Fibroblast of the aortic adventitia (primary cell): ENCODE results near the gene PSTPIP1. TPM values are rescaled to one million over a fixed set of nuclear protein-coding genes. Genes with fewer than 3 reads are reported as not detected.

Experiments used
- DNase-seq: peaks from one replicate; pipeline ENCODE4 v3.0.0-alpha.2; 2010; ENCODE audit warnings: low read depth
- H3K4me3 ChIP-seq: 2 replicates; pipeline ENCODE4 v1.5.1; 2011; ENCODE audit warnings: low read depth, mild to moderate bottlenecking, control low read depth, low read length, moderate library complexity
- total RNA-seq: library from RNA; depleted of rRNA; stranded (reverse); fragments of >200 nt; gene quantifications from 2 replicates; pipeline ENCODE4 v1.2.3, GENCODE V29; 2012; ENCODE audit warnings: low replicate concordance
- TF ChIP-seq, protein P1 (sequence below): IDR thresholded peaks from 2 replicates; pipeline ENCODE4 v1.5.1; 2011; ENCODE audit warnings: mild to moderate bottlenecking, low read length, control low read depth, inconsistent platforms; ENCODE audit not compliant: insufficient read depth

PSTPIP1 gene
- total RNA-seq, 1 donor = 0.18 TPM

DNA sequence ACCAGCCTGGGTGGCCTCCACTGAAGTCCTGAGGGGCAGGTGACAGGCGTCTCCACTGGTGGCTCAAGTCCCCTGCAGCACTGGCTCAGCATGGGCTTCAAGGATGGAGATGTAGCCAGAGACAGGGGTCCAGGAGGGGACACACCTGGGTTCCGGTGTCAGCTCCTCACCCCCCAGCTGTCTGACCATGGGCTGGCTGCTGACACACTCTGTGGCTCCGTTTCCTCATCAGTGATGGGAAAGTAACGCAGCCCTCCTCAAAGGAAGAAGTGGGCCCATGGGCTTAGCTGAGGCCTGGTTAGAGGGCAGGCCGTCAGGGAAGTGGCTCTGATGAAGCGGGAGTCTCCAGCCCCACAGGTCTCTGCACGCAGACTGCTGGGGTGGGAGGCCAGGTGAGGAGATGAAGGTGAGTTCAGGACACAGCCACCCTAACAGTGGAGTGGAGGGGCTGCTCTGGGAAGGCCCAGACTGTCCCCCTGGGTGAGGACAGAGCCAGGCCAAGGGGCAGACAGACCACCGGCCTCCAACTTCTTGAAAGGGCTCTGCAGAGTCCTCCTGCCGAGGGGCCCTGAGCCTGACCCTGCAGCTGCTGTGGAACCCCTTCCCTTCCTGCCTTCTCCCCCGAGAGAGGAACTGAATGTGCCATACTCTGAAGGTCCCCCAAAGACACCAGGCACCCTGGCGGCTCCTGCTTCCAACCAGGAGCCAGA, 24.0 kb downstream of the PSTPIP1 start:
- DNase-seq = no peak
- TF ChIP-seq, protein P1, sequence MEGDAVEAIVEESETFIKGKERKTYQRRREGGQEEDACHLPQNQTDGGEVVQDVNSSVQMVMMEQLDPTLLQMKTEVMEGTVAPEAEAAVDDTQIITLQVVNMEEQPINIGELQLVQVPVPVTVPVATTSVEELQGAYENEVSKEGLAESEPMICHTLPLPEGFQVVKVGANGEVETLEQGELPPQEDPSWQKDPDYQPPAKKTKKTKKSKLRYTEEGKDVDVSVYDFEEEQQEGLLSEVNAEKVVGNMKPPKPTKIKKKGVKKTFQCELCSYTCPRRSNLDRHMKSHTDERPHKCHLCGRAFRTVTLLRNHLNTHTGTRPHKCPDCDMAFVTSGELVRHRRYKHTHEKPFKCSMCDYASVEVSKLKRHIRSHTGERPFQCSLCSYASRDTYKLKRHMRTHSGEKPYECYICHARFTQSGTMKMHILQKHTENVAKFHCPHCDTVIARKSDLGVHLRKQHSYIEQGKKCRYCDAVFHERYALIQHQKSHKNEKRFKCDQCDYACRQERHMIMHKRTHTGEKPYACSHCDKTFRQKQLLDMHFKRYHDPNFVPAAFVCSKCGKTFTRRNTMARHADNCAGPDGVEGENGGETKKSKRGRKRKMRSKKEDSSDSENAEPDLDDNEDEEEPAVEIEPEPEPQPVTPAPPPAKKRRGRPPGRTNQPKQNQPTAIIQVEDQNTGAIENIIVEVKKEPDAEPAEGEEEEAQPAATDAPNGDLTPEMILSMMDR = no peak
- no peak overlapping the region for H3K4me3 ChIP-seq

DNA sequence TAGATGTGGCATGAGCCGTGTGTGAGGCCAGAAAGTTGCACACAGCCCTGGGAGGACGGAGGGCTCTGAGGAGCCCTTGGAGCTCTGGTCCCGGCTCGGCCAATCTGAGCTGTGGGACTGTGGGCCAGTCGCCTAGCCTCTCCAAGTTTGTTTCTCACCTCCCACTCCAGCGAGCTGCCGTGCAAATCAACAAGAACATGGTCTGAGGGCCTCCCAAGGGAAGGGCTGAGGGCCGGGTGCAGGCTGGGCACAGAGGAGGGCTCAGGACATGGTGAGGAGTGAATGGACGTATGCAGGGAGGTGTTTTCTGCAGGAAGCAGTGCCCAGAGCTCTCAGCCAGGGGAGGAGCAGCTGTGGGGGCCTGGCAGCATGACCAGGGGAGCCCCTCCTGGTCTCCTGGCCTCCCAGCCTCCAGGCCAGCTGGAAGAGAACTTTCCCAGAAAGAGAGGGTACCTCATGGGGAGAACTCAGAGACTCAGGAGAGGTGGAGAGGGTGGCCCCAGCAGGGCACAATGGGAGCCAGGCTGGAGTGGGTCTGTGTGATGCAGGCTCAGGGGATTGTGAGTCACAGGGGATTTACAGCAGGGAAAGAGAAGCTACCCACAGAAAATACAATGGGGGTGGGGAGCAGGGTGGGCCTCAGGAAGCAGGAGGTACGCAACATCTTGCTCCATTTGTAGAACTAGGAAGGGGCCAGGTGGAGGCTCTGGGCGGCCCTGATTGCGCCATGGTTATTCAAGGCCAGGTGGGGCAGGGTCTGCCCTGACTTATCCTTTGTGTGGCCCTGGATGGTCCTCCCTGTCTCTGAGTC, 24.8 kb downstream of the PSTPIP1 start:
- H3K4me3 ChIP-seq = no peak overlapping the region
- TF ChIP-seq, protein P1 = no peak
- DNase-seq = no peak

DNA sequence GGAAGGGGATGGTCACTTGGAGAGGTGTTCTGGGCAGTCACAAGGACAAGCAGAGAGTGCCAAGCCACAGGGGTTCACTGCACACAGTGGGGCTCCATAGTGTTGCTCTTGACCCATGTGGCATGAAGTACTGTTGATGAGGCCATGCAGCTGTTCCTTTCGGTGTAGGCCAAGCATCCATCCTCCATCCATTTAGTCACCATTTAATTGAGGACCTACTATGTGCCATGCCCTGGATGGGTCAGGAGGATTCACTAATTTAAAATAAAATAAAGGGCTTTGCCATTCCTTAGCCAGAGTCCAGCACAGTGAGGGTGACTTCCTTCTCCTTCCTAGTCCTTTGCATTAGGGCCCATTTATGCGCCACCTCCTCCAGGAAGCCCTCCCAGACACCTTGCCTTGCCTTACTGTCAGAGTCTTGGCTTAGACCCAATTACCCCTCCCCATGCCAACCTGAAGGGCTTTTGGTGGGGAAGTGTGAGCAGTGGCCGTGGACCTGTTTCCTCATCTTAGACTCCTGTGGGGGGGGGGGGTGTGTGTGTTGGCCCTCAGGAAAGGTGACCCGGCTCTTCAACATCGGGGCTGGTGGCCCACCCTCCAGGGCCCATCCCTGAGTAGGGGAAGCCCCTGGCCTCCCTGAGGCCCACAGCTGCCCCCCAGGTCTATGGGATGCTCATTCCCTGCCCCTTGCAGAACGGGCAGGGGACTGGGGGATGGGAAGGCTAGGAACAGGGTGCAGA, 25.6 kb downstream of the PSTPIP1 start:
- TF ChIP-seq, protein P1 = no peak
- no peak overlapping the region for H3K4me3 ChIP-seq
- DNase-seq = no peak

DNA sequence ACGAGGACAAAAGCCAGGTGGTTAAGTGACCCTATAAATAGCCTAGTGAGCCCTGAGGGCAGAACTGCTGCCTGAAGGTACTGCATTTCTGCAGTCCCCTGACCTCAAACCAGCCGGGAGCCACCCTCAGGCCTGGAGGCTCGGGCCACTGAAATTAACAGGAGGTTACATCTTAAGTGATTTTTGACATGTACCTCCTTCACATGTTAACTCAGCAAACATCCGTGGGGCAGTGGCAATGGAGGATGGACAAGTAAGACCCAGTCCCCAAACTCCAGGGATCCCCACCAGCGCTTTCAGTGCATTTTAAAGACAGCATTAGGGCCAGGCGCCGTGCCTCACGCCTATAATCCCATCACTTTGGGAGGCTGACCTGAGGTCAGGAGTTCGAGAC, 26.2 kb downstream of the PSTPIP1 start:
- no peak overlapping the region for H3K4me3 ChIP-seq
- DNase-seq = no peak
- TF ChIP-seq, protein P1 = no peak

DNA sequence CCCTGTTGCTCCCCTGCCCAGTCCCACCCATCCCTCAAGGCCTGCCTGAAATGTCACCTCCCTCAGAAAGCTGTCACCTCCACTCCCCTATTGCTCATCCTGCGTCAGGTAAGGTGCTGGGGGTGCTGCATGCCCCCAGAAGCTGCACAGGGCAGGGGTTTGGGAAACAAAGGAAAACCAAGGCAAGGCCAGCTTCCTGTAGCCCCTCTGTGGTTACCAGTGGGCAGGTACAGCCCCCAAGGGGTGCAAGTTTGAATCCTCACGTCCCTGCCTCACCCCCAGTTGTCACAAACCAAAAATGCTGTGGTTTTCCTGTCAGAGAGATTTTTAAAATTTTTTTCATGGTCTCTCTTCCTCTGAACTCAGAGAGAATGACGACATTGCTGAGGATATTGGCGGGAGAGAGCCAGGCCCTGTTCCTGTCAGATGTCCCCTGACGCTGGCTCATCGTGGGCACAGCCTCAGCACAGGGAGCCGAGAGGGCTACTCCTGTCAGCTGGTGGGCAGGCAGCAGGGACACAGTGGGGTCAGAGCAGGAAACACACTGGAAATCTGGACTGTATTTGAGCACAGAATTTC, 27.0 kb downstream of the PSTPIP1 start:
- DNase-seq = peak; percentile 31

More for the DNA sequence above, 27.0 kb downstream of the PSTPIP1 start:
- TF ChIP-seq, protein P1 = no peak
- no peak overlapping the region for H3K4me3 ChIP-seq
